NCI-H1930 (cell line): Measurements from ENCODE around the gene PRKAB2.
"Not testable (repeated sequence)": the region's sequence is repeated elsewhere in the genome, so short reads cannot be mapped to it uniquely, and the experiment has no call there.

Source experiments
- DNase-seq, 2 experiments: peaks; one replicate each; lab custom pipeline; 2025; lab: John Stamatoyannopoulos, UW

Gene PRKAB2

GRCh38 chr1:147172168-147173016 lies at the start of gene PRKAB2:
TSS of gene PRKAB2 (minus strand) at chr1:147172470. CDS start at chr1:147172144, 326 bp downstream.
- DNase-seq = peak; percentile 91 to 93

GRCh38 chr1:147218606-147219005 lies 46.3 kb upstream of the PRKAB2 start:
- no peak for DNase-seq

GRCh38 chr1:147217141-147217540 lies 44.9 kb upstream of the PRKAB2 start:
- no peak for DNase-seq

GRCh38 chr1:147216124-147216523 lies 43.9 kb upstream of the PRKAB2 start:
- DNase-seq = no peak

GRCh38 chr1:147215540-147215916 lies 43.3 kb upstream of the PRKAB2 start:
- no peak for DNase-seq

GRCh38 chr1:147214842-147215539 lies 42.7 kb upstream of the PRKAB2 start:
- no peak for DNase-seq

GRCh38 chr1:147214325-147214724 lies 42.1 kb upstream of the PRKAB2 start:
- DNase-seq = no peak

GRCh38 chr1:147213271-147213670 lies 41.0 kb upstream of the PRKAB2 start:
- no peak for DNase-seq

- DNase-seq = no peak
These were observed 39.3 kb upstream of the PRKAB2 start for GRCh38 chr1:147211577-147211976.

- DNase-seq = no peak
These were observed 38.7 kb upstream of the PRKAB2 start for GRCh38 chr1:147210987-147211386.

- DNase-seq = no peak
These were observed 37.9 kb upstream of the PRKAB2 start for GRCh38 chr1:147209825-147210821.

GRCh38 chr1:147208619-147209018 lies 36.3 kb upstream of the PRKAB2 start:
- no peak for DNase-seq

- DNase-seq = no peak
These were observed 34.9 kb upstream of the PRKAB2 start for GRCh38 chr1:147207192-147207591.

- no peak for DNase-seq
These were observed 31.8 kb upstream of the PRKAB2 start for GRCh38 chr1:147204080-147204479.

GRCh38 chr1:147202576-147202975 lies 30.3 kb upstream of the PRKAB2 start:
- no peak for DNase-seq

- no peak for DNase-seq
These were observed 29.5 kb upstream of the PRKAB2 start for GRCh38 chr1:147201786-147202185.

GRCh38 chr1:147201276-147201675 lies 29.0 kb upstream of the PRKAB2 start:
- DNase-seq = no peak

GRCh38 chr1:147197324-147197723 lies 25.1 kb upstream of the PRKAB2 start:
- DNase-seq = not testable (repeated sequence)

- DNase-seq = no peak
These were observed 17.2 kb upstream of the PRKAB2 start for GRCh38 chr1:147189514-147189913.

- no peak for DNase-seq
These were observed 13.2 kb upstream of the PRKAB2 start for GRCh38 chr1:147185432-147185831.

- no peak for DNase-seq
These were observed 5.5 kb upstream of the PRKAB2 start for GRCh38 chr1:147177611-147178380.
